Caki2 (cell line): Measurements from ENCODE around the gene MAPK11. TPM values are rescaled to one million over a fixed set of nuclear protein-coding genes. Genes with fewer than 3 reads are reported as not detected.
"Not testable (repeated sequence)": the region's sequence is repeated elsewhere in the genome, so short reads cannot be mapped to it uniquely, and the experiment has no call there.

Source experiments
- DNase-seq: peaks from one replicate; pipeline ENCODE4 v3.0.0-alpha.2; 2015; ENCODE audit warnings: low read depth
- in situ Hi-C: cut with HindIII; loops from 2 replicates; pipeline ENCODE4 v1.10.0; 2016; ENCODE audit warnings: low sequenced_read_pairs, low pct_unique_long_range_greater_than_20kb, mixed read lengths
- total RNA-seq: library from RNA; depleted of rRNA; stranded (reverse); fragments of >200 nt; shearing (Covaris generic); gene quantifications from 2 replicates; pipeline ENCODE4 v1.2.3, GENCODE V29; 2014; ENCODE audit warnings: low replicate concordance

The MAPK11 gene
- total RNA-seq, 1 experiment from 2014 or later: 48.8 TPM

- DNase-seq: peak; percentile 88
- in situ Hi-C loops: no loop called here
These were observed 12.4 kb upstream of the MAPK11 start for GRCh38 chr22:50282361-50283155.

DNA sequence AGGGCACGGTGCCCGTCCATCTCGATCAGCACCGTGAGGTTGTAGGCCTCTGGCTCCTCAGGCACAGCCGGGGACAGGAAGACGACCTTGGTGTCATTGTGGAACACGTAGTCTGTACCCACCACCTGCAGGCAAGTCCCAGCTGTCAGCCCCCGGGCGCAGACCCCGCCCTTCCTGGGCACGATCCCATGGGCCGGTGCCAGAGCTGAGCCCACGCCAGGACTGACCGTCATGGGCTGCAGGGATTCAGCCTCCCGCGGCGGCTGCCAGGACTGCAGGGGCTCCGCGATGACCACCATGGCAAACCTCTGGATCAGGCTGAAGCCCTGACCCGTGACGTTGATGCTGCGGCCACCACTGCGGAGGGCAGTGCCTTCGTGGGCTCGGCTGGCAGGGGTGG lies 11.8 kb upstream of the MAPK11 start:
- no peak for DNase-seq
- in situ Hi-C loops: no loop called here

DNA sequence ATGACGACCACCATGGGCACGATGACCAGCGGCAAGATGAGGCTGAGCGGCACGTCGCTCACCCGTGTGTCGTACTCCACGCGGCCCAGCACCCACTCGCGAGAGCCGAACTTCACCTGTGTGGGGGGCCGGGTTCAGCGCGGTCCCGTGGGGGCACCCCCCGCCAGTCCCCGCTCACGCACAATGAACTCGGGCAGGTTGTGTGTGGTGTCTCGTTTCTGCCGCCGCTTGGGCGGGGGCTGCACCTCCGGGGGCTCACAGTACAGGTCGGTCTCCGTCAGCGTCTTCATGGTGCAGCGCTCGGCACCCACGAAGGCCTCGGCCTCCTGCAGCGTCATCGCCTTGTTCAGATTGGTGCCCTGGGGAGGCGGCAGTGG lies 11.2 kb upstream of the MAPK11 start:
- DNase-seq: no peak
- in situ Hi-C loops: no loop called here

- in situ Hi-C loops: no loop called here
These were observed 10.7 kb upstream of the MAPK11 start for GRCh38 chr22:50280708-50281383.

DNA sequence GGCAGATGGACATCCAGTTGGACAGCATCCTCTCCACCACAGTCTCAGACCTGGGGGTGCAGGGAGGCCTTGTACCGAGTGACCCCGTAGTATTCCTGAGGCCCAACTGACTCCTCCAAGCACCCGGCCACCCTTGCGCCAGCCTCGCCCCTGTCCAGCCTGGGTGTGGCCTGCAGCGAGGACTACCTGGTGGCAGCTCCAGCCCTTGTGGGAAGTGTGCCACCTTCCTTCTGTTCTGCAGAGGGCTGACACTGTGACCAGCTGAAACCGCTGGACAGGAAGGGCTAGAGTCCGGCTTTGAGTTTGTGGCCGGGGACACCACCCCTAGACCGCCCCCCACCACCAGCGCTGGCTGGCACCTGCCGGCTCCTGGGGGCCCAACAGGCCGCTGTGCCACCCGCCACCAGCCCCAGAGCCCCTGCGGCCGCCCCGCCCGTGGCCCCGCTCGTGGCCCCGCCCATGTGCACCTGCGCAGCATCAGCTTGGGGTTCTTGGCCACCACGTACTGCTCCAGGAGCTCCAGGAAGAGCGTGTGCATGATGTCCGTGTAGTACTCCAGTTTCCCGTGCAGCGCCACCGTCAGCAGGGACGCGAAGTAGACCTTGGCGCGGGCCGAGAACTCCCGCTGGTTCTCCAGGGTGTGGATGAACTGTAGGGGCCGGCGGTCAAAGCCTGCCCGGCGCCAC lies 10.0 kb upstream of the MAPK11 start:
- in situ Hi-C loops: no loop called here
- DNase-seq: no peak

More at GRCh38 chr22:50280708-50281383, 10.7 kb upstream of the MAPK11 start:
- DNase-seq: no peak

GRCh38 chr22:50278956-50279619 lies 8.9 kb upstream of the MAPK11 start:
- DNase-seq: no peak
- in situ Hi-C loops: no loop called here

DNA sequence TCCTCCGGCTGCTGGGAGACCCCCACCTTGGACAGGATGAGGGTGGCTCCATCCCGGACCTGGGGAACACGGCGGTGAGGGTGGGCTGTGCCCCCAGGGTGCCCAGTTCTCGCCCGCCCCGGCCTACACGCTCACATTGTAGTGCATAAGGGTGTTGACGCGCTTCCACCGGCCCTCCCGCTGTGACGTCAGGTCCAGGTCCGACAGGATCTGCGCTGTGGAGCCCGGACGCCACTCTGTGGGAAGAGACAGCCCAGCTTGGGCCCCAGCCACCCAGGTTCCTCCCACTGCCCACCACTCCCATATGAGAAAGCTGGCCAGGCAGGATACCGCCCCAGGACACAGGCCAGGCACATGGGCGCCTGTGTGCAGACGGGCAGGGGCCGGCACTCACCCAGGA lies 8.3 kb upstream of the MAPK11 start:
- in situ Hi-C loops: no loop called here
- DNase-seq: no peak

GRCh38 chr22:50277761-50278160 lies 7.6 kb upstream of the MAPK11 start:
- in situ Hi-C loops: no loop called here

GRCh38 chr22:50276143-50276542 lies 6.0 kb upstream of the MAPK11 start:
- in situ Hi-C loops: no loop called here
- DNase-seq: peak; percentile 49

More at GRCh38 chr22:50277761-50278160, 7.6 kb upstream of the MAPK11 start:
- no peak for DNase-seq

DNA sequence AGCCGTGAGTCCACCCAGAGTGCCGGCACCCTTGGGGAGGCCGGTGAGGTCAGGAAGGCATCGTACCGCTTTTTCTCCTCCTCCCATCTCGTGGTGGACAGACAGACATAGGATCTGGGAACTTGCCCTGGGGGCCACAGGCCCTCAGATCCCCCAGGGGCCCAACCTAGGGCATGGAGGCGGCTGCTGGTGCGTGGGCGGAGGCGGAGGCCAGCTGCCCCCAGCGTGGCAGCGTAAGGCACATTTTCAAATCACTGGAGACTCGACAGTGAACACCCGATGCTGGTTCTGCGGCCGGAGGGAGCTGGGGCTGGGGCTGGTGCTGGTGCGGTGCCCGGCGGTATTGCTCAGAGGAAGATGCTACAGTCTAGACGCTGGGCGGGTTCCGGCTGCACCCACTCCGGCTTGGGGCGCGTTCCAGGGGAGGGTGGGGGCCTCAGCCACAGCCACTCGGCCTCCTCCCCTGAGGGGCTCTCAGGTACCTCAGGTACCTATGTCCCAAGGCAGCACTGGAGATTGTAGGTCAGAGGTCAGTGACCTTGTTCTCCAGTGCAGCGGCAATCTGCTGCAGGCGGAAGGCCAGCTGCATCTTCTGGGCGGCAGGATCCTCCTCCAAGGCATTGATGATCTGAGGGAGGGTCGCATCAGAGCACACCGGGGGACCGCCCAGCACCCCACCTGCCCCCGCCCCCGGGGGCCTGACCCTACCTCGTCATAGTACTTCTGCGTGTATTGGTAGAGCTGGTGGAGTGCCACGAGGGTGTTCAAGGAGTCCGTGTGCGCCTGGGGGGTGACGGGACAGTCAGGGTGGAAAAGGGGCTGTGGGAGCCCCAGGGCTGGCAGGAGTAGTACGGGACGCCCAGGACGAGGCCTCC lies 5.2 kb upstream of the MAPK11 start:
- no peak for DNase-seq
- in situ Hi-C loops: no loop called here

DNA sequence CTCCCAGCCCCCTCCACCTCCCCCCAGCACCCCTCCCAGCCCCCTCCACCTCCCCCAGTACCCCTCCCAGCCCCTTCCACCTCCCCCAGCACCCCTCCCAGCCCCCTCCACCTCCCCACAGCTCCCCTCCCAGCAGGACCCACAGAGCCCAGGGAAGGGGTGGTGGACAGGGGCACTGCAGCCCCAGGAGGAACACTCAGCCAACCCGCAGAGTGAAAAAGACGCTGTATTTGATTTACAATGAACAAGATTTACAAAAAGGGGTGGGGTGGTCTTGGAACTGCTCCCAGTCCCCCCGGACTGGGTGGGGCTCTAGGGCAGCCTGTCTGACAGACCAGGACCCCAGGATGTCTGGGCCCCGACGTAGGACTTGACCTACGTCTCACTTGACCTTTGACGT lies 4.6 kb upstream of the MAPK11 start:
- in situ Hi-C loops: no loop called here
- no peak for DNase-seq

DNA sequence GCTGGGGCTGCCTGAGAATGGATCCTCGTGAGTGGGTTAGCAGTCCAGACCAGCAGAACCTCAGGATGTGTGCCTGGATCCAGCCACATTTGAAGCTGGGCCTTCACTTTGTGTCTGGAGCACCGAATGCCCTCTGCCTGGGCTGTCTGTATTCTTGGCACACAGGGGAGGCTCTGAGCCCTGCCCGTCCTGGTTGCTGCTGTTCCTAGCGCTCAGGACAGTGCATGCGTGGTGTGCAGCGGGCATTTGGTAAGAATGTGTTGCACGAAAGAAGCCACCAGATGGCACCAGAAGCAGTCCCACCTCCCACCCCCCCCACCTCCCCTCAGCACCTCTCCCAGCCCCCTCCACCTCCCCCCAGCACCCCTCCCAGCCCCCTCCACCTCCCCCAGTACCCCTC lies 4.1 kb upstream of the MAPK11 start:
- peak; percentile 59 for DNase-seq
- in situ Hi-C loops: no loop called here

GRCh38 chr22:50273781-50274180 lies 3.6 kb upstream of the MAPK11 start:
- in situ Hi-C loops: not testable (repeated sequence)

DNA sequence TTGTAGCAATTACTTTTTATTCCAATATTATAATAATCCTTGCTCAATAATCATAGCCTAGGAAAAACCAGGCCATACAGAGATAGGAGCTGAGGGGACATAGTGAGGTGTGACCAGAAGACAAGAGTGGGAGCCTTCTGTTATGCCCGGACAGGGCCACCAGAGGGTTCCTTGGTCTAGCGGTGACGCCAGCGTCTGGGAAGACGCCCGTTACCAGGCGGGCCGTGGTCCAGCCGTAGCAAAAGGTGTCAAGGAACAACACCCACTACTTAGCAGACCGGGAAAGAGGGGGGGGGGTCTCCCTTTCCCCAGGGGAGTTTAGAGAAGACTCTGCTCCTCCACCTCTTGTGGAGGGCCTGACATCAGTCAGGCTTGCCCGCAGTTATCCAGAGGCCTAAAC lies 3.2 kb upstream of the MAPK11 start:
- DNase-seq, in situ Hi-C loops: not testable (repeated sequence)

More at GRCh38 chr22:50273781-50274180, 3.6 kb upstream of the MAPK11 start:
- DNase-seq: not testable (repeated sequence)

DNA sequence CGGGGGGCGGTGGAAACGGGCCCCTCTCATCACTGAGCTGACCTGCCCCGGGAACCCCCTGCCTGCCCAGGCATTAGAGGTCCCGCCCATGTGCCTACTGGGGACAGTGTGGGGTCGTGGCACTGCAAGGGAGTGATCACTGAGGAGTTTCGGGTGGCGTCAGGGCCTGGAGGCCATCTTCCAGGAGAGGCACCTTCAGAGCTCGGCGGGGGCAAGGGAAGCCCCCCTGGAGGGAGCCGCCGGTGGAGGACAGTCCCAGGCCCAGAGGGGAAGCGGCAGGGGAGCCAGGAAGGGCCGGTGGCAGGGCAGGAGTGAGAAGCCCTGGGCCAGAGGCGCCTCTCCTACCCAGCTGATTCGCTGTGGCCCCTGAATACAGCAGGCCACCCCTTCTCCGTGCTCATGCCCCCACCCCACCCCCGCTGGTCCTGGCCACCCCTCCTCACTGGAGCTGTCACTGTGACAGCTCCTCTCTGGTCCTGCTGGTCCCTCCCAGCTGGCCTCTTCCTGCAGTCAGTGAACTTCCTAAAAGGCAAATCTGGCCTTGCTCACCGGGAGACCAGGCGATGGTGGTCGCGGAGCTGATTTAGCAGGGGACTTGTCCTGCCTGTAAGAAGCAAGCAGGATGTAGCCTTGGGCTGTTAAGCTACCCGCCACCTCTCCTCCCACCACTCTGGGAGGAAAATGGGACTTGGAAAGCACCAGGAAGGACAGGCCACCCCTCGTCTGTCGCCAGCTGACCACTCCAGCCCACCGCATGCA lies 2.0 kb upstream of the MAPK11 start:
- in situ Hi-C loops: no loop called here
- no peak for DNase-seq

DNA sequence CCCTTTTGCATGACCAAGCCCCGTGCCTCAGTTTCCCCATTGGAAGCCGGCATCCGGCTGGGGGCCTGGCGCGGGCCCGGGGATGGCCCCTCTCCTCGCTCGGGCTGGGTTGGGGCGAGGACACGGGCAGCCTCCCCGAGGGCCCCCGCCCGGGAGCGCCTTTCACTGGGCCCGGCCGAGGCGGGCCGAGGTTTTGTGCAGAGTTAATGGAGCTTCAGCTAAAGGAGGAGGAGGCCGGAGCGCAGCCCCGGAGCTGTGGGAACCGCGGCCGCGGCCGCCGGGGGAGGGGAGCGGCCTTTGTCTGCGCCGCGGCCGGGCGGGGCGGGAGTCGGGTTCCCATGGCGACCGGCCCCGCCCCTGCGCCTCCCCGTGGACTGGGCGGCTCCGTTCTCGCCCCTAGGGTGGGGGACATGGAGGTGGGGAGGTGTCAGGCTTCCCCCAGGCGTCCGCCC lies 1.4 kb upstream of the MAPK11 start:
- in situ Hi-C loops: no loop called here
- peak; percentile 86 for DNase-seq
